Esophagus muscularis mucosa (tissue), 4 donors: ENCODE data around the gene AFAP1L1.

Source experiments
- EP300 ChIP-seq: sonication (generic); formaldehyde crosslinking; IDR thresholded peaks from one replicate; pipeline ENCODE4 v1.6.1; 2017; ENCODE audit warnings: antibody characterized with exemption
- POLR2A ChIP-seq: fragments of 450-650 bp; IDR thresholded peaks from one replicate; pipeline ENCODE4 v1.6.1; 2017; ENCODE audit warnings: antibody characterized with exemption, moderate library complexity, mild to moderate bottlenecking, low read depth
- POLR2AphosphoS5 ChIP-seq, 2 donors: sonication (generic); formaldehyde crosslinking; IDR thresholded peaks; one replicate each; pipeline ENCODE4 v1.6.1; 2017; ENCODE audit warnings: antibody characterized with exemption in 2 of 2
- TF ChIP-seq, protein P1 (sequence below), 3 experiments: fragments of 200-600 bp in 2 of 3; fragments of 450-650 bp in 1 of 3; sonication (generic) in 2 of 3; IDR thresholded peaks; one replicate each; pipeline ENCODE4 v1.5.1; 2017 to 2019; ENCODE audit warnings: antibody characterized with exemption in 3 of 3, mild to moderate bottlenecking in 2 of 3, moderate library complexity in 1 of 3

DNA sequence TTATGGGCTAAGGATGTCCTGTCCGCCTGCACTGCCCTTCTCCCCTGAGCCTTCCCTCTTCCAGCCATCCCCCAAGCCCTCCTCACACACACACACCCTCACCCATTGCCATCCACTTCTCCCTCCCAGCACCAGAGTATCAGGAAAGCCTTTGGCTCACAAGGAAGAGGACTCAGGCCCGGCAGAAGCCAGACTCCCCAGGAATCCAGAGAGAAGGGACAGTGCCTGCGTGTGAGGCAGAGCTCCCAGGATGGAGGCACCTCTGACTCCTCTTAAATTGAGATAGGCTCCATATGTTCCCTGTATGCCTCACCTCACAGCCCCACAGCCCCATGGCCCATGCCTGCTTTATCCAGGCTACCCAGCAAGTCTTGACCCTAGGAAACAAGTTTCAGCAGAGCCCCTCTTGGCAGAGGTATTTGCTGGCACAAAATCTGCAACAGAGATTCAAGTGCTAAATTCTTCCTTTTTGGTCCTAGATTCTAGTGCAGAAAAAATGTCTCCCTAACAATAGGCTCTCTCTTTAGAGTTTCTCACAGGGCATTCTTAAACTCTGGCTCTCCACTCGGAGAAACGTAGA lies 106.7 kb downstream of the AFAP1L1 start:
- TF ChIP-seq POLR2AphosphoS5 (IDR thresholded peaks at IDR 0.05) (no peak), EP300 (no peak), POLR2A (no peak)
- TF ChIP-seq, protein P1, sequence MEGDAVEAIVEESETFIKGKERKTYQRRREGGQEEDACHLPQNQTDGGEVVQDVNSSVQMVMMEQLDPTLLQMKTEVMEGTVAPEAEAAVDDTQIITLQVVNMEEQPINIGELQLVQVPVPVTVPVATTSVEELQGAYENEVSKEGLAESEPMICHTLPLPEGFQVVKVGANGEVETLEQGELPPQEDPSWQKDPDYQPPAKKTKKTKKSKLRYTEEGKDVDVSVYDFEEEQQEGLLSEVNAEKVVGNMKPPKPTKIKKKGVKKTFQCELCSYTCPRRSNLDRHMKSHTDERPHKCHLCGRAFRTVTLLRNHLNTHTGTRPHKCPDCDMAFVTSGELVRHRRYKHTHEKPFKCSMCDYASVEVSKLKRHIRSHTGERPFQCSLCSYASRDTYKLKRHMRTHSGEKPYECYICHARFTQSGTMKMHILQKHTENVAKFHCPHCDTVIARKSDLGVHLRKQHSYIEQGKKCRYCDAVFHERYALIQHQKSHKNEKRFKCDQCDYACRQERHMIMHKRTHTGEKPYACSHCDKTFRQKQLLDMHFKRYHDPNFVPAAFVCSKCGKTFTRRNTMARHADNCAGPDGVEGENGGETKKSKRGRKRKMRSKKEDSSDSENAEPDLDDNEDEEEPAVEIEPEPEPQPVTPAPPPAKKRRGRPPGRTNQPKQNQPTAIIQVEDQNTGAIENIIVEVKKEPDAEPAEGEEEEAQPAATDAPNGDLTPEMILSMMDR (IDR thresholded peaks at IDR 0.05): no peak
